Measurements from ENCODE around the gene ANKRD13B.

The ANKRD13B gene

GRCh38 chr17:29560316-29560715 is 32.6 kb upstream of the ANKRD13B start:
- Histone ChIP-seq H2AFZ (ENCODE audit: low read length, unreplicated experiment) (no peak overlapping the region), H3K27ac (ENCODE audit: low read depth, low read length) (no peak overlapping the region)

DNA sequence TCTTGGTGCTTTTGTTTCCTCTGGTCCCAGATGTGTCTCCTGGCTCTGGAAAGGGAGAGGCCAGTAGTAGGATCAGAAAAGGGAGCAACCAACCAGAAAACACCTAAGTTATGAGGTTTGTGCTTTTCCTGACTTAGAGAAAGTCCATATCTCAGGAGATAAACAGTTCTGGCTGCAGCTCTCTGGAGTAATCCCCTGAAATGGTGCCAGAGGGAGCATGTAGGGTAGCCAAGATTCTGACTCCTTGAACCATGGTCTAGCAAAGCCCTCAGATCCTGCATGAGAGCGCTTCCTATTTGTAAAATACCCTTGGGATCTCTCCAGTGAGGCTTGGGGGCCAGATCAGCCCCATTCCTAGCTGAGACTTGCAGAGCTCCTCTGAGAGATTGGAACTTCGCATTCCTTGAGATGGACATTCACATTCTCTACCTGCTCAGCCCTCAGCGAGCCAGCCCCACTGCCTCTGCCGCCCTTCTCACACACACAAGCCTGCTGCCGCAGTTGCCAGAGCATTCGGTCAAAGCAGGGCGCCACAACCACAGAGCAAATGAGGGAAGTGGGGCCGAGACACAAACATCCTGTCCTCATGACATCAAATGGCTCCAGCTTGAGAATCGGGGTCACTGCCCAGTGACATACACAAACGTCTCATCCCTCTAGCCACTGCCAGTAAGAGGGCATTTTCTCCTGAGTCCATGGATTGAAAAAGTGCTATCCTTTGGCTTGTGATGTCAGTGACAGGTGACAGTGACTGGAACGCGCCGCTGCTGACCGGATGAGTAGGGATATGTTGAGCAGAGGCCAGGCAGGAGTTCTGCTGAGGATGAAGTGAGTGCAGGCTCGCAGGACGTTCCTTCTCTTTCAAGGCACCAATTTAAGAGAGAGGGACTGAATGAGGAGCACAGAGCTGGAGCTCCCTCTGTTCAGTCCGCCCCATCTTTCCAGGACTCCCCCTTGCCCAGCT is 31.1 kb upstream of the ANKRD13B start:
- Histone ChIP-seq H3K36me3 (ENCODE audit: insufficient read depth, low read length) (no peaks in the 10 kb centered on the region), H3K4me1 (ENCODE audit: control insufficient read depth, insufficient read depth, low read length, unreplicated experiment) (peaks cover 15% of the 10 kb centered on the region), H2AFZ (ENCODE audit: low read length, unreplicated experiment) (no peak overlapping the region), H3K27me3 (ENCODE audit: insufficient read depth, low read length) (no peaks in the 10 kb centered on the region), H3K4me3 (ENCODE audit: low read depth, low read length) (no peak overlapping the region), H3K79me2 (ENCODE audit: control insufficient read depth, insufficient read depth, low read length, unreplicated experiment) (no peaks in the 10 kb centered on the region), H3K27ac (ENCODE audit: low read depth, low read length) (no peak overlapping the region)

More at GRCh38 chr17:29560316-29560715, 32.6 kb upstream of the ANKRD13B start:
- H3K4me3 ChIP-seq (ENCODE audit: low read depth, low read length) = no peak overlapping the region
- no peaks in the 10 kb centered on the region for H3K79me2 ChIP-seq (ENCODE audit: control insufficient read depth, insufficient read depth, low read length, unreplicated experiment)
- no peaks in the 10 kb centered on the region for H3K27me3 ChIP-seq (ENCODE audit: insufficient read depth, low read length)
- peaks cover 8% of the 10 kb centered on the region for H3K4me1 ChIP-seq (ENCODE audit: control insufficient read depth, insufficient read depth, low read length, unreplicated experiment)
- no peaks in the 10 kb centered on the region for H3K36me3 ChIP-seq (ENCODE audit: insufficient read depth, low read length)

DNA sequence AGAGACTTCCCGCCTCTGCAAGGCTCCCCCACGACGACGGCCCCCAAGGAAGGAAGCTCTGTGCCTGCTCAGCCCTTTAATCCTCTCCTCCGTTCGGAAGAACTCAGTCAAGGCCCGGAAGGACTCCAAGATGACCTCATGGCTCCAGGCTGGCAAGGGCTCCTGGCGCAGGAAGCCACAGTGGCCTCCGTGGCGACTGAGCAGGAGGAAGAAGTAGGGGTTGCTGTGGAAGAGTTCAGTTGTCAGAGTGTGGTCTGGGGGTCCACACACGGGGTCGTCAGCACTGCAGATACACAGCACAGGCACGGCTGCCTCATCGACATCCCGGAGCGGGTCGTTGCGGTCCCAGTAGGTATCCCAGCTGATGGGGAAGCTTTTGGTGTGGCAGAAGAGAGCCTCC is 30.3 kb upstream of the ANKRD13B start:
- no peaks in the 10 kb centered on the region for H3K79me2 ChIP-seq (ENCODE audit: control insufficient read depth, insufficient read depth, low read length, unreplicated experiment)
- H3K27ac ChIP-seq (ENCODE audit: low read depth, low read length) = no peak overlapping the region
- no peaks in the 10 kb centered on the region for H3K36me3 ChIP-seq (ENCODE audit: insufficient read depth, low read length)
- H3K27me3 ChIP-seq (ENCODE audit: insufficient read depth, low read length) = no peaks in the 10 kb centered on the region
- no peak overlapping the region for H2AFZ ChIP-seq (ENCODE audit: low read length, unreplicated experiment)
- peaks cover 8% of the 10 kb centered on the region for H3K4me1 ChIP-seq (ENCODE audit: control insufficient read depth, insufficient read depth, low read length, unreplicated experiment)
- H3K4me3 ChIP-seq (ENCODE audit: low read depth, low read length) = no peak overlapping the region

GRCh38 chr17:29563816-29564215 is 29.1 kb upstream of the ANKRD13B start:
- H3K27ac ChIP-seq (ENCODE audit: low read depth, low read length) = no peak overlapping the region

GRCh38 chr17:29565643-29566472 is 27.1 kb upstream of the ANKRD13B start:
- Histone ChIP-seq H2AFZ (ENCODE audit: low read length, unreplicated experiment) (peak overlapping the region; percentile 75), H3K27ac (ENCODE audit: low read depth, low read length) (no peak overlapping the region)

More at GRCh38 chr17:29563816-29564215, 29.1 kb upstream of the ANKRD13B start:
- Histone ChIP-seq H3K27me3 (ENCODE audit: insufficient read depth, low read length) (no peaks in the 10 kb centered on the region), H2AFZ (ENCODE audit: low read length, unreplicated experiment) (no peak overlapping the region), H3K4me3 (ENCODE audit: low read depth, low read length) (no peak overlapping the region), H3K36me3 (ENCODE audit: insufficient read depth, low read length) (no peaks in the 10 kb centered on the region), H3K4me1 (ENCODE audit: control insufficient read depth, insufficient read depth, low read length, unreplicated experiment) (peaks cover 7% of the 10 kb centered on the region), H3K79me2 (ENCODE audit: control insufficient read depth, insufficient read depth, low read length, unreplicated experiment) (no peaks in the 10 kb centered on the region)

GRCh38 chr17:29566473-29567303 is 26.2 kb upstream of the ANKRD13B start, which contains the start of gene ABHD15:
ABHD15 (minus strand) TSS chr17:29567037; CDS start chr17:29566966, 71 bp downstream.
- no peaks in the 10 kb centered on the region for H3K79me2 ChIP-seq (ENCODE audit: control insufficient read depth, insufficient read depth, low read length, unreplicated experiment)
- no peaks in the 10 kb centered on the region for H3K36me3 ChIP-seq (ENCODE audit: insufficient read depth, low read length)
- peak within 1 kb of the TSS; percentile 86 for H3K4me3 ChIP-seq (ENCODE audit: low read depth, low read length)
- 0 out of 2 replicates have a peak within 1 kb of the TSS, but pooled peaks have one; percentile 15 for H3K27ac ChIP-seq (ENCODE audit: low read depth, low read length)
- peak within 1 kb of the TSS; percentile 83 for H2AFZ ChIP-seq (ENCODE audit: low read length, unreplicated experiment)
- peaks cover 14% of the 10 kb centered on the region for H3K4me1 ChIP-seq (ENCODE audit: control insufficient read depth, insufficient read depth, low read length, unreplicated experiment)
- no peaks in the 10 kb centered on the region for H3K27me3 ChIP-seq (ENCODE audit: insufficient read depth, low read length)

More at GRCh38 chr17:29565643-29566472, 27.1 kb upstream of the ANKRD13B start:
- Histone ChIP-seq H3K27me3 (ENCODE audit: insufficient read depth, low read length) (no peaks in the 10 kb centered on the region), H3K36me3 (ENCODE audit: insufficient read depth, low read length) (no peaks in the 10 kb centered on the region), H3K79me2 (ENCODE audit: control insufficient read depth, insufficient read depth, low read length, unreplicated experiment) (no peaks in the 10 kb centered on the region), H3K4me1 (ENCODE audit: control insufficient read depth, insufficient read depth, low read length, unreplicated experiment) (peaks cover 14% of the 10 kb centered on the region), H3K4me3 (ENCODE audit: low read depth, low read length) (peak overlapping the region; percentile 86)

GRCh38 chr17:29567304-29567553 is 25.7 kb upstream of the ANKRD13B start:
- Histone ChIP-seq H2AFZ (ENCODE audit: low read length, unreplicated experiment) (peak overlapping the region; percentile 83), H3K36me3 (ENCODE audit: insufficient read depth, low read length) (no peaks in the 10 kb centered on the region), H3K27me3 (ENCODE audit: insufficient read depth, low read length) (no peaks in the 10 kb centered on the region), H3K27ac (ENCODE audit: low read depth, low read length) (0 out of 2 replicates have a peak overlapping the region, but pooled peaks have one; percentile 15), H3K4me1 (ENCODE audit: control insufficient read depth, insufficient read depth, low read length, unreplicated experiment) (peaks cover 15% of the 10 kb centered on the region), H3K4me3 (ENCODE audit: low read depth, low read length) (peak overlapping the region; percentile 86), H3K79me2 (ENCODE audit: control insufficient read depth, insufficient read depth, low read length, unreplicated experiment) (no peaks in the 10 kb centered on the region)

DNA sequence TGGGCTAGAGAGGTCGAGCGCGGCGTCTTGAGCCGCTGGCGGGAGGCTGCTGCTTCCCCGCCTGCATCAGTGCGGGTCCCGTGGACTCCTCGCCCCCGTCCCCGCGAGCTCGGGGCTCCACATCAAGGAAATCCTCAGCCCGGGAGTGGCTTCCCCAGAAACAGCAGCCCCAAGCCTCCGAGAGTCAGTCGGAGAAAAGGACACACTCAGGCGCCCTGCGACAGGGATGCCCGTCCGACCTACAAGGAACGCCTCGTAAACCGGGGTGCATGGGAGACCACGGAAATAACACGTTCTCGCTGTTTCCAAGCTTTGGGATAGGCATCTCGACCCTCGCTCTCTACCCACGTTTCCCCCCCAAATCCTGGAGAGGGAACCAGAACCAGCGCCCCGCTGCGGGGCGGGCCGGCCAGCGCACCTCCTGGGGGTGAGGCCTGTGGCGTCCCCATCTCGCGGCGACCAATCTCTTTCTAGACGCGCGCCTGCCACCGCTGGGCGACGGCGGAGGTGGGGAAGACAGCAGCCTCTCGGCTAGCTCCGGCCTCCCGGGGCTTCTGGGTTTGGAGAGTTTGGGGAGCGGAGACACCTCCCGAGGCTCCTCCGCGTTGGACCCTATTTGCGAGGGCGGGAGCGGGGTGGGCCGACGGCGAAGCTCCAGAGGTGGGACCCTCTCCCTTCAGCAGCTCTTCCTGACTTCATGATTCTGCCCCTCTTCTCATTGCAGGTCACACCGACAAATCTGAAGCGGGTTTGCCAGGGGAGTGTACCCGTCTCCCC is 25.2 kb upstream of the ANKRD13B start:
- no peaks in the 10 kb centered on the region for H3K27me3 ChIP-seq (ENCODE audit: insufficient read depth, low read length)
- peak overlapping the region; percentile 83 for H2AFZ ChIP-seq (ENCODE audit: low read length, unreplicated experiment)
- peak overlapping the region; percentile 86 for H3K4me3 ChIP-seq (ENCODE audit: low read depth, low read length)
- H3K79me2 ChIP-seq (ENCODE audit: control insufficient read depth, insufficient read depth, low read length, unreplicated experiment) = no peaks in the 10 kb centered on the region
- H3K27ac ChIP-seq (ENCODE audit: low read depth, low read length) = peak overlapping the region; percentile 15; the same call in 1 of the 2 replicates
- no peaks in the 10 kb centered on the region for H3K36me3 ChIP-seq (ENCODE audit: insufficient read depth, low read length)
- peaks cover 18% of the 10 kb centered on the region for H3K4me1 ChIP-seq (ENCODE audit: control insufficient read depth, insufficient read depth, low read length, unreplicated experiment)

DNA sequence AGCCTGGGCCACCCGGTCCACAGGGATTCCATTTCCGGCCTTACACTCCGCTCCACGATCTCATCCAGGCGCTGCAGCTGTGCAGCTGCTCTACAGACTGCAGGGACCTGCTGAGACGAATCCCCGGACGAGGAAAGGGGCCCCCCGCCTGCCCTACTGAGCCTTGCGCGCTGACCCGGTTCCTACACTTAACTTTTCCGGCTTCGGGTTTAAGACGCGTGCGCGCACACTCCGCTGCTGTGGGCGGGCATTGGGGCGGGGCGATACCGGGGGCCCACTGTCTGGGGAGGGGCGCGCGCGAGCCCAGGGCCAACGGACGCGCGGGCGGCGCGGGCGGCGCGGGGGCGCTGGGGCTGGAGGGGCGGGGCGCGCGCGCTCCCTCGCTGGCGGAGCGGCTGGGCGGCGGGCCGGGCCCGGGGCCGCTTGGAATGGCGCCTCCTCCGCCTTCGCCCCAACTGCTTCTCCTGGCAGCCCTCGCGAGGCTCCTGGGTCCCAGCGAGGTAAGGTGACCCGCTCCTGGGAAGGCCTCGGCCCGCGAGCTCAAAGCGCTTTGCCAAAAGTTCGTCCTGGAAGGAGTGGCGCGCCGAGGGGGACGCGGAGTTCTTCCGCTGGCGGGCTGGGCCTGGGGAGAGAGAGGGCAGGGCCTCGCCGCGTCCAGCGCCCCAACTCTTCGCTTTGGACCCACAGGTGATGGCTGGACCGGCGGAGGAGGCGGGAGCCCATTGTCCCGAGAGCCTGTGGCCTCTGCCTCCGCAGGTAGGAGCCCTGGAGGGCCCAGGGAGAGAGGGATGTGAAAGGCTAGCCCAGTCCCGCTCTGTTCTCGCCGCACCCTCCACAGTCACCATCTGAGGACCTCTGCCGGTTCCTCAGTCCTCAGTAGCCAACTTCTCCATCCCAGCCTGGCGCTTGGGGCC is 24.3 kb upstream of the ANKRD13B start, which contains the start of gene TP53I13:
Gene TP53I13 (plus strand): TSS at position 371 of the 914 bp plus-strand sequence. CDS start 58 bp downstream, at position 429.
- Histone ChIP-seq H3K79me2 (ENCODE audit: control insufficient read depth, insufficient read depth, low read length, unreplicated experiment) (no peaks in the 10 kb centered on the region), H3K4me1 (ENCODE audit: control insufficient read depth, insufficient read depth, low read length, unreplicated experiment) (peaks cover 18% of the 10 kb centered on the region), H3K36me3 (ENCODE audit: insufficient read depth, low read length) (no peaks in the 10 kb centered on the region), H3K27me3 (ENCODE audit: insufficient read depth, low read length) (no peaks in the 10 kb centered on the region), H2AFZ (ENCODE audit: low read length, unreplicated experiment) (peak within 1 kb of the TSS; percentile 83), H3K27ac (ENCODE audit: low read depth, low read length) (peak within 1 kb of the TSS; percentile 15; the same call in 1 of the 2 replicates), H3K4me3 (ENCODE audit: low read depth, low read length) (peak within 1 kb of the TSS; percentile 86)
